GM20000 (cell line): ENCODE data around the gene EFCAB12.

Experiments
- DNase-seq: peaks from one replicate; pipeline ENCODE4 v3.0.0; 2012; ENCODE audit warnings: low spot score
- TF ChIP-seq, protein P1 (sequence below): IDR thresholded peaks from 2 replicates; pipeline ENCODE4 v1.5.1; 2012; ENCODE audit warnings: mild to moderate bottlenecking, control low read depth; ENCODE audit errors: extremely low read depth, missing control alignments

EFCAB12 gene

DNA sequence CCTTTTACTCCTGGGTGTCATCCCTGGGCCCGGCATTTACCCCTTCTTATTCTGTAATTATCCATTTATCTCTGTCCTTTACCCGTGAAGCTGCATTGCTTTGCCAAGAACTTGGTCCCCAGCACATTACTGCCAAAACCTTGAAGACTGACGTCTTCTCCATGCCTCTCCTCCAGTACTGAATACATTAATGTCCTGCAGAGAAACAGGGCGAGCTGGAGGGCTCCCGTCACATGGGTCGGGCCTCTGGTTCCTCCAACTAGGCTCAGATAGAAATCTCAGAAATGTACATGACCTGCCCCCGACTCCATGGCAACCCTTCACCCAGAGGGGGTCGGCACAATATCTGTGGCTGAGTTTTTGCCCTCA lies 445 bp downstream of the EFCAB12 start:
- TF ChIP-seq, protein P1, sequence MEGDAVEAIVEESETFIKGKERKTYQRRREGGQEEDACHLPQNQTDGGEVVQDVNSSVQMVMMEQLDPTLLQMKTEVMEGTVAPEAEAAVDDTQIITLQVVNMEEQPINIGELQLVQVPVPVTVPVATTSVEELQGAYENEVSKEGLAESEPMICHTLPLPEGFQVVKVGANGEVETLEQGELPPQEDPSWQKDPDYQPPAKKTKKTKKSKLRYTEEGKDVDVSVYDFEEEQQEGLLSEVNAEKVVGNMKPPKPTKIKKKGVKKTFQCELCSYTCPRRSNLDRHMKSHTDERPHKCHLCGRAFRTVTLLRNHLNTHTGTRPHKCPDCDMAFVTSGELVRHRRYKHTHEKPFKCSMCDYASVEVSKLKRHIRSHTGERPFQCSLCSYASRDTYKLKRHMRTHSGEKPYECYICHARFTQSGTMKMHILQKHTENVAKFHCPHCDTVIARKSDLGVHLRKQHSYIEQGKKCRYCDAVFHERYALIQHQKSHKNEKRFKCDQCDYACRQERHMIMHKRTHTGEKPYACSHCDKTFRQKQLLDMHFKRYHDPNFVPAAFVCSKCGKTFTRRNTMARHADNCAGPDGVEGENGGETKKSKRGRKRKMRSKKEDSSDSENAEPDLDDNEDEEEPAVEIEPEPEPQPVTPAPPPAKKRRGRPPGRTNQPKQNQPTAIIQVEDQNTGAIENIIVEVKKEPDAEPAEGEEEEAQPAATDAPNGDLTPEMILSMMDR = no peak
- no peak for DNase-seq

DNA sequence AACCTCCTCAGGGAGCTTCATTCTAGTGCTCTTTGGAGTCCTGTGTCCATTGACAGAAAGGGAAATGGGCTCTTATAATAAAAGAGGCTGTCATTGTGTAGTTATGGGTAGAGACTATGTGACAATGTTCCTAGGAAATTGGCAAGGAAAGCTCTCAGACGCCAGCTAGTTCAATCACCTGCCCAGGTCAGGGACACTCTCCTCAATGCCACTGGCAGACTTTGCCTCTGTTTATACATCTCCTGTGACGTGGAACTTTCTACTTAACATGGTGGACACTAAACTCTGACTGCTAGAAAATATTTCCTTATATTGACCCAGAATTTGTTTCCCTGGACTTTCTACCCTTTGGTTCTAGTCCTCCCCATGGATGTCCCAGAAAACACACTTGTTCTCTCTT lies 2.8 kb downstream of the EFCAB12 start:
- TF ChIP-seq, protein P1 = no peak

DNA sequence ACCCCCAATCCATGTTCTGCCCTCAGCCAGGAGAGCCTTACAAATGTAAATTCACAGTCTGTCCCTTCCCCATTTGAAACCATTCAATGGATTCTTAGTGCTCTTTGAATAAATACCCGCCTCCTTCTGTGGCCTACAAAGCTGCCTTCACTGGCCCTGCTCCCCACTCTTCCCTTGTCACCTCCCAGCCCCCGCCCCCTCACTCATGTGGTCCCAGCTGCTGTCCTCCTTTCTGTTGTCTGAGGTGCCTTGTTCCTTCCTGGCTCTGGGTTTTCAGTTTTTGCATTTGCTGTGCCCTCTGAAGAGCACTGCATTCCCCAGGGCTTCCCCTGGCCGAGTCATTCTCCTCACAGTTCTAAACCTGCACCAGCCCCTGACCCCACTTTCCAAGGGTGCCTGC lies 3.2 kb downstream of the EFCAB12 start:
- TF ChIP-seq, protein P1 = no peak
- DNase-seq = no peak

More for the DNA sequence above, 2.8 kb downstream of the EFCAB12 start:
- DNase-seq = no peak

DNA sequence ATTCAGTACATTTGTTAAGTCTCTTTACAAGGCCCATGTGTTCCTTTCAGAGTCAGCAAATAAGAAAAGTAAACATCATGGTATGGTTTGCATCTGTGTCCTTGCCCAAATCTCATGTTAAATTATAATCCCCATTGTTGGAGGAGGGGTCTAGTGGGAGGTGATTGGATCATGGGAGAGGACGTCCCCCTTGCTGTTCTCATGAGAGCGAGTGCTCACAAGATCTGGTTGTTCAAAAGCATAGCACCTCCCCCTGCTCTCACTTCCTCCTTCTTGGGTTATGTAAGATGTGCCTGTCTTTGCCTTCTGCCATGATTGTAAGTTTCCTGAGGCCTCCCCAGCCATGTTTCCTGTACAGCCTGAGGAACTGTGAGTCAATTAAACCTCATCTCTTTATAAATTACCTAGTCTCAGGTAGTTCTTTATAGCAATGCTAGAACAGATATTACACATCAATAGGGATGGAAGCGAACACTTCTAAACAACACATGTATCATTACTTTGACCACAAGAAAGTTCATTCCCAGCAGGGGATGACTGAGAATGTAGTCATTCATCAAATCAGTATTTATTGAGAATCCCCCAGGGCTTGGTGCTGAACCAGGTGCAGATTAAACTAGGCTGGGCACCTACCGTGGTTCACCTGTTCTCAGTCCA lies 4.1 kb downstream of the EFCAB12 start:
- peak; percentile 54 for DNase-seq
- TF ChIP-seq, protein P1 = no peak

DNA sequence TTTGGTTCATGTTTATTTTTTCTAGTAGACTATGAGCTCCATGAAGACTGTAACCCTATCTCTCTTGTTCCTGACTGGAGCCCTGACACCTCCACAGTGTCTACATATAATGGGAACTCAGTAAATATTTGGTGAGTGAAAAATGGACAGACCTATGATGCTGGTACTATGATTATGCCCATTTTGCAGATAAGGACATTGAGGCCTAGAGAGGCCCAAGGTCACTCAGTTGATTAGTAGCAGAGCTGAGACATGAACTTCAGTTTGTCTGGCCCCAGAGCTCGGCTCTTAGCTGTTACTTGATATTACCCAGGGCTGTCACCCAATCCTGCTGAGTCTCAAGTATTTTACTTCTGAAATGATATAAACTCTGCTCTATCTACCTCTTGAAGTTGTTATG lies 5.5 kb downstream of the EFCAB12 start:
- no peak for DNase-seq
- TF ChIP-seq, protein P1 = no peak

DNA sequence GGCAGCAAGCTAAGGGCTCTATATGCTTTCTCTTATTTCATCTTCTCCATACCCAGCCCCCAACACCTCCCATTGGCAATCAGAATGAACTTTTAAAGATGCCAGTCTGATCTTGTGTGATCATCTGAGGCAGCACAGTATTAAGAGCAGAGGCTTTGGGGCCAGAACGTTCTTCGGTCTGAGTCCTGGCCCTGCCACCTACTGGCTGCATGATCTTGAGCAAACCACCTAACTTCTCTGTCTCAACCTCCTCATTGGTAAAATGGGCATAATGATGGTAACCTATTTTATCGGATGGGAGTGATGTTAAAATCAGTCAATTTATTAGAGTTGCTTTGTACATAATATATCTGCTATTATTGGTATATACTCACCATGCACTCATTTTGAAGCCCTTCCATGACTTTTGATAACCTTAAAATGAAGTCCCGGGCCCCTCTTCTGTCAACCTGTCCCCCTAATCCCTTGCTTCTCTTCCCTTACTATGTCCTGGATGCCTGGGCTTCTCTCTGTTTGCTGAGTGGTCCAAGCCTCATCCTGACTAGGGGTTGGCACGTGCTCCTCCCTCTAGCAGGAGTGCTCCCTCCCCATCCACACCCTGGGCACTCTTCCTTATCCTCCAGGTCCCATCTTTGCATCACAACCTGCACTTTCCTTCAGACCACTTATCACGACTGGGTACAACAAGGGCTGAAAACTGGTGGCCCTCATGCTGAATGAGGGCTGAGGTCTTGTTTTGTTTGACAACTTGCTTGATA lies 6.3 kb downstream of the EFCAB12 start:
- TF ChIP-seq, protein P1 = peak; percentile 3
- no peak for DNase-seq

DNA sequence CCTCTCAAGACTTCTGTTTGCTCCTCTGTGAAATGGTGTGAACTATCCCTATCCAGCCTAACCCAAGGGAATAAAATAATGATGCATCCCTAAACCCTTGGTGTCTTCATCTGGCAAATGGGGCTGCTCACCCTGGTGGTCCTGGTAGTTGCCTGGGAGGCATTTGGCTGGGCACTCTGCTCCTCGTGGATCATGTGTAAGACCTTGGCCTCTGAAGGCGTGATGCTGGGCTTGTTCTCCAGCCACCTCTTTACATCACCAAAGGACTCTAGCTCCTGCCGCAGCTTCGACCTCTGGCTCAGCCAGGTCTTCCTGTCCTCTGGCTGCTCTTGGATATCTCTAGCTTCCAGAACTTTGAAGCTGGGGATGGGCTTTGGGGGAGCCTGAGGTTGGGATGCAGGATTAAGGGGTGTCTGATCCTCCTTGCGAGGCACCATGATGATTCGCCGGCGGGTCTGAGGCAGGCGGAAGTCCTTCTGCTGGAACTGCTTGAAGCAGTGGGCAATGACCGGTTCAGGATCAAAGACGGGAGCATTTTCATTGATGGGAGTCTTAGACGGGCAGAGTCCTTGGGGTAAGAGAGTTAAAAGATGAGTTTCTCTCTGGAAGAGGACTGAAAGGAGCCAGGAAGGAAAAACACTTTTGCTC lies 7.1 kb downstream of the EFCAB12 start:
- TF ChIP-seq, protein P1 = no peak
- no peak for DNase-seq
